K562 treated with DMSO at 1 percent for 12 hours (cell line): ENCODE results near the gene USP25. TPM values are rescaled to one million over a fixed set of nuclear protein-coding genes. Genes with fewer than 3 reads are reported as not detected.

Experiments used
- total RNA-seq: library from RNA; unstranded; fragments of 300-600 nt; gene quantifications from 2 replicates; pipeline ENCODE4 v1.2.3, GENCODE V29; 2022; ENCODE audit not compliant: insufficient read depth

Gene USP25, protein sequence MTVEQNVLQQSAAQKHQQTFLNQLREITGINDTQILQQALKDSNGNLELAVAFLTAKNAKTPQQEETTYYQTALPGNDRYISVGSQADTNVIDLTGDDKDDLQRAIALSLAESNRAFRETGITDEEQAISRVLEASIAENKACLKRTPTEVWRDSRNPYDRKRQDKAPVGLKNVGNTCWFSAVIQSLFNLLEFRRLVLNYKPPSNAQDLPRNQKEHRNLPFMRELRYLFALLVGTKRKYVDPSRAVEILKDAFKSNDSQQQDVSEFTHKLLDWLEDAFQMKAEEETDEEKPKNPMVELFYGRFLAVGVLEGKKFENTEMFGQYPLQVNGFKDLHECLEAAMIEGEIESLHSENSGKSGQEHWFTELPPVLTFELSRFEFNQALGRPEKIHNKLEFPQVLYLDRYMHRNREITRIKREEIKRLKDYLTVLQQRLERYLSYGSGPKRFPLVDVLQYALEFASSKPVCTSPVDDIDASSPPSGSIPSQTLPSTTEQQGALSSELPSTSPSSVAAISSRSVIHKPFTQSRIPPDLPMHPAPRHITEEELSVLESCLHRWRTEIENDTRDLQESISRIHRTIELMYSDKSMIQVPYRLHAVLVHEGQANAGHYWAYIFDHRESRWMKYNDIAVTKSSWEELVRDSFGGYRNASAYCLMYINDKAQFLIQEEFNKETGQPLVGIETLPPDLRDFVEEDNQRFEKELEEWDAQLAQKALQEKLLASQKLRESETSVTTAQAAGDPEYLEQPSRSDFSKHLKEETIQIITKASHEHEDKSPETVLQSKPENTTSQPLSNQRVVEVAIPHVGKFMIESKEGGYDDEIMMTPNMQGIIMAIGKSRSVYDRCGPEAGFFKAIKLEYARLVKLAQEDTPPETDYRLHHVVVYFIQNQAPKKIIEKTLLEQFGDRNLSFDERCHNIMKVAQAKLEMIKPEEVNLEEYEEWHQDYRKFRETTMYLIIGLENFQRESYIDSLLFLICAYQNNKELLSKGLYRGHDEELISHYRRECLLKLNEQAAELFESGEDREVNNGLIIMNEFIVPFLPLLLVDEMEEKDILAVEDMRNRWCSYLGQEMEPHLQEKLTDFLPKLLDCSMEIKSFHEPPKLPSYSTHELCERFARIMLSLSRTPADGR
- total RNA-seq: 8.0 and 23.0 TPM in 2 replicates

DNA sequence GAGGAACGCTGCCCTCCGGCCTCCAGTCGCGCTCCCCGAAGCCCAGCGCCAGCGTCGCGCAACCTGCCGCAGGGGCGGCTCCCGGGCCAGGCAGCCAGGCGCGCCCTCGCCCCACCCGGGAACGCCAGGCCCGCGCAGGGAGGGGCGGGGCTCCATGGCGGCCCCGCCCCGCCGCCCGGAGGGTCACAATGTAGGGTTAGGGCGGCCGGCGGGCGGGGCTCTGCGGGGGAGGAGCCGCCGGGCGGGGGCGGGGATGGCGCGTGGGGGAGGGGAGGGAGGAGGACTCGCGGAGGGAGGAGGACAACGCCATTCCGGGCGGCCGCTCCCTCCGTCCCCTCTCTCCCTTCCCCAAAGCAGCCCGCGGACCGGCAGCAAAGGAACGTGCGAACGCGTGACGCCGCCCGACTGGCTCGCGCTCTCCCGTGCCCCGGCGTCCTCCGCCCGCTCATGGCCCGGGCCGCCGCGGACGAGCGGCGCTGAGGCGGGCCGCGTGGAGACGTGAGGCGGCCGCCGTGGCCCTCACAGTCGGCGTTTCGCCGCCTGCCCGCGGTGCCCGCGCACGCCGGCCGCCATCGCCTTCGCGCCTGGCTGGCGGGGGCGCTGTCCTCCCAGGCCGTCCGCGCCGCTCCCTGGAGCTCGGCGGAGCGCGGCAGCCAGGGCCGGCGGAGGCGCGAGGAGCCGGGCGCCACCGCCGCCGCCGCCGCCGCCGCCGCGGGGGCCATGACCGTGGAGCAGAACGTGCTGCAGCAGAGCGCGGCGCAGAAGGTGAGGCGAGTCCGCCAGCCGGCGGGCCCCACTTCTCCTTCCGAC, at the start of gene USP25:
Gene USP25 (plus strand): TSS at position 309 of the 810 bp plus-strand sequence. CDS start 412 bp downstream, at position 721.

